KG1 (cell line): ENCODE results near the gene GUCA2A.
"Not testable (repeated sequence)": the region's sequence is repeated elsewhere in the genome, so short reads cannot be mapped to it uniquely, and the experiment has no call there.

ENCODE experiments used
- DNase-seq: peaks from one replicate; lab custom pipeline; 2025; lab: John Stamatoyannopoulos, UW

Gene GUCA2A

DNA sequence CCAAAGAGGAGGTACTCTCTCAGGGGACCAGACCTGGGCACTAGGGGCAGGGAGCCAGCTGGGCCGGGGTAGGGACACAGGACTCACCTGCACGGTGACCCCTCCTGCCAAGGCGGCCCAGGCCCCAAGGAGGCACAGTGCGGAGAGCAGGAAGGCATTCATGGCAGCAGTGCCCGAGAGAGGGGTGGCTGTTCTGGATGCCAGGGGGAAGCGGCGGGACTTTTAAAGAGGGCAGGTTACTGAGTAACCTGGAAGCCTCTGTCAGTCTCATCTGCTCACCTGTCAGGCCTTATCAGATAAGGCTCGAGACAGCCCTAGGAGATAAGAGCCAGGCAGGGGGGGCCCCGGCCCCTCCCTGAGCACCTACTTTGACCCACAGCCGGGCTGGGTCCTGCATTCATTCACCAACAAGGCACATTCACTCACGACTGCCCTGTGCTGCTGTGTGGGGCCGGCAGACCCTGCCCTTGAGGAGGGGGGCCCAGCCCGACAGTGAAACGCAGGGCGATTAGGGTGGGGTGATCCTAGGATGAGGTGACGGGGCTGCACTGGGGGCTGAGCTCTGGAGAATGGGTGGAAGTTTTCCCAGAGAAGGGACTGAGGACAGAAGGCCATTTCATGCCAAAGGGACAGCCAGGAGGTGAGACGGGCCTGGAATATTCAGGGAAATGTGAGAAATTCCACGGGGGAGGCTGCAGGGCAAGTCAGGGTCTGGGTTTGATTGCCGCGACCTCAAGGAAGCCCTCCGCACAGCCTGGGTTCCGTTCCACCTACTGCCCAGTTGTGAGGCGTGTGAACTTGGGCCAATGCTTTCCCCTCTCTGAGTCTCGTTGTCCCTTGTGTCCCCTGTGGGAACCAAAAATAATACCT is at the start of gene GUCA2A:
Gene GUCA2A (minus strand): TSS at position 195 of the 870 bp plus-strand sequence. CDS start 33 bp downstream, at position 162.
- no peak for DNase-seq

- DNase-seq = no peak
Measured at GRCh38 chr1:42211224-42211623, 46.7 kb upstream of the GUCA2A start.

GRCh38 chr1:42210421-42211133 is 46.0 kb upstream of the GUCA2A start:
- DNase-seq = no peak

GRCh38 chr1:42209526-42210251 is 45.1 kb upstream of the GUCA2A start:
- DNase-seq = no peak

GRCh38 chr1:42206930-42207329 is 42.4 kb upstream of the GUCA2A start:
- DNase-seq = not testable (repeated sequence)

- no peak for DNase-seq
Measured at GRCh38 chr1:42206164-42206563, 41.6 kb upstream of the GUCA2A start.

DNA sequence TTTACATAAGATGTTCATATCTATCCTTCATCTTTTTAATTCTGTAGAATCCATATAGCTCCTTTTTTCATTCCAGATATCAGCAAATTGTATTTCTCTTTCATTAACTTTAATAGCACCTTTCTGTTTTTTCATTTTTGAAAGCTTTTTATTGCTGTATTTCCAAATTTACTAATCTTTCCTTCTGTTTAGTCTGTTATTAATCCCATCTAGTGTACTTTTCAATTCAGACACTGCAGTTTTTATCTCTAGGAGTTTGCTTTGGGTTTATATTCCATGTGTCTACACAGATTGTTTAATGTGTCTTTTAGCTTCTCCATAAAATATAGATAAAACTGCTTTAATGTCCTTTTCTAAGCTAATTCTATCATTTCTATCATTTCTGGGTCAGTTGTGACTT is 37.4 kb upstream of the GUCA2A start:
- no peak for DNase-seq

DNA sequence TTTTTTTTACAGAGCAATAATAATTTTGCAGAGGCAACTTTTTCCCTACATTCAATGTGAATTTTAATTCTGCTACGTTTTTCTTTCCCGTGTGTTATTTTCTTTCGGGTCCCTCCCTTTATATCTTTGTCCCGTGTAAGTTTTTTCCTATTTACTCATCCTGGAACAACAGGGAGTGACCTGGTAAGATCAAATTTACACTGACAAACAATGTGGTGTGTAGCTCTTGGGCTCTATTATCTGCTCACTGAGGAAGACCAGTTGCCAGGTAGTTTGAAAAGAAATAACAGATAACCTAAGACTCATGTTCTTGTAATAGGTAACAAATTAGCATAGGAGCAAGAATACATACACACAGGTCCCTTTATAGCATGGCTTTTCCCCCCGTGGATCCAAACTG is 33.7 kb upstream of the GUCA2A start:
- no peak for DNase-seq

GRCh38 chr1:42195841-42196240 is 31.3 kb upstream of the GUCA2A start:
- DNase-seq = no peak

- DNase-seq = no peak
Measured at GRCh38 chr1:42192106-42192505, 27.6 kb upstream of the GUCA2A start.

- DNase-seq = no peak
Measured at GRCh38 chr1:42191319-42191718, 26.8 kb upstream of the GUCA2A start.

DNA sequence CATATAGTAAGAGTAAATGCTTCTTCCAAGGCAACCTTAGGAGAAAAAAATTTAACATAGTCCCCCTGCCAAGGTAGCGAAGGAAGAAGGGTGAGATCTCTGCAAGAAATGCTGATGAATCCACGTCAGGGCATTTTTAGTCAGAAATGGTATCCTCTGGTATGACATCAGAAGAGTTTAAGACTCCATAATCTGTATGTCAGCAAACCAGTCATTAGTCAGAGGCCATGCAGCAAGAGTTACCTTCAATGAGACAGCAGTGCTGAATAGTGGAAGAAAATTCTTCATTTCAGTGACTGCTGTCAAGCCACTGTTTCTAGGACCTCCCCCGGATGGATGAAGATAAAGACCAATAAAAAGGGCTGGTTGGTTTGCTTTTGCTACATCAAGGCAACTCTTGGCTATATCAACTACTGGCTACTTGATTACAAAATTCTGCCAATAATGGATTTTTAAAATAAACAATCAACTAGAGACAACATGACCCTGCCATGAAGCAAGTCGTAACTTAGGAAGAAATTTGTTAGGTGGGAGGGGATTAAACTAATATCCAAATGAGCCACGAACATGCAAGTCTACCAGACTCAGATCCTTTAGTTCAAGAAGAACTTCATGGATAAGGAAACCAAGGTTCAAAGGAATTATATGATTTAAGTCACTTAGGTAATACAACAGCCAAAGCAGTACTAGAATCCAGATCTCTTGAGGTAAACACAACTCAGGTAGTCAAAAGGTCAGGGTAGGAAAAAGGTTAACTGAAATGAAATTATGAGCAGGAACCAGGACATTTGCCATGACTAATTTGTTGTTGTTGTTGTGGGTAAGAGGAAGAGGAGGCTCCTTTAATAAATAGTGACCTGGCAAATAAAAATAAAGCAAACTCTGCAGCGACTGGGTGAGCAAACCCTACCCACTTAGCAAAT is 25.6 kb upstream of the GUCA2A start:
- DNase-seq = no peak

DNA sequence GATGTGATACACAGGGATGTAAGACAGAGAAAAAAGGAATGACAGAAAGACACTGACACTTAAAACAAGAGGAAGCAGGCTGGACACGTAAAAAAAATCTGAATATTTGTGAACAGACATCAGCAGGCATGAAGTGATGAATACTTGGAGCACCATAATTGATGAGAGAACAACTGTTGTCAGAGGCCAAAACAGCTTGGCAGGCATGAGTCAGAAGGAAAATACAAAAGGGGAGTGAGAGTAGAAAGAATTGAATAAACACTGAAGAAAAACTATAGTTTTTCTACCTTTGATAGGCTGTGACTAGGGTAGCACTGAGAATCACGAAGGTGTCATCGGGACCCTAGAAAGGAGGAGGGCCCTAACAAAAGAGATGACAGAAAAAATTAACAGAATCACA is 21.6 kb upstream of the GUCA2A start:
- no peak for DNase-seq

GRCh38 chr1:42184616-42185015 is 20.1 kb upstream of the GUCA2A start:
- no peak for DNase-seq

- DNase-seq = no peak
Measured at GRCh38 chr1:42183957-42184268, 19.4 kb upstream of the GUCA2A start.

GRCh38 chr1:42183210-42183956 is 18.8 kb upstream of the GUCA2A start:
- no peak for DNase-seq

DNA sequence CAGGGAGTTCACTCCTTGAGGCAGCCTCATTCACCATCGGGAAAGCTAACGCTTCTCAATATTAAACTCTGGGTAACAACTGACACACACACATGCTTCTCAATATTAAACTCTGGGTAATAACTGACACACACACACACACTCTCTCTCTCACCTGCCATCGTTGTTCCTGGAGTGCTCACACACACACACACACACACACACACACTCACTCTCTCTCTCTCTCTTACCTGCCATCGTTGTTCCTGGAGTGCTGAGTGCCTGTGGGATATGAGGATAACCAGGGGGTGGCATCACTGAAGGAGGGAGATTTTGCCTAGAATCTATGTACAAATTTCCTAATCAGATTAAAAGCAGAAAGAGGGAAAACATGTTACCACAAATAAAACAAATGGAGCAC is 17.1 kb upstream of the GUCA2A start:
- DNase-seq = no peak

DNA sequence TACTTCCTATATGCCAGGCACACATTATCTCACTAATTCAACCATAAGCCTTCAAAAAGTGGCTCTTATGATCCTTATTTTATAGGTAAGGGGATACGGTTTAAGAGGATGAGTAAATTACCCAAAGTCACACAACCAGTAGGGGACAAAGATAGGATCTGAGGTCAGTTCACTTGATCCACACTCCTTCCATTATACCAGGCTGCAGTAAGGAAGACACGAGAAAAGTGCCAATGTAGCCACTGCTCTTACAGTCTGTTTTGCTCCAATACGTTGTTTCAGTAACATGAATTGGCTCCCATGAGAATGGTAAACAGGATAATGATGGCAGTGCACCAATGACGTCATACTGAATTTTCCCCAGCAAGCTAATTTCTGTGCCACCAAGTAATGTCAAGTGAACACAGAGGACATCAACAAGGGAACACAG is 15.4 kb upstream of the GUCA2A start:
- DNase-seq = no peak

DNA sequence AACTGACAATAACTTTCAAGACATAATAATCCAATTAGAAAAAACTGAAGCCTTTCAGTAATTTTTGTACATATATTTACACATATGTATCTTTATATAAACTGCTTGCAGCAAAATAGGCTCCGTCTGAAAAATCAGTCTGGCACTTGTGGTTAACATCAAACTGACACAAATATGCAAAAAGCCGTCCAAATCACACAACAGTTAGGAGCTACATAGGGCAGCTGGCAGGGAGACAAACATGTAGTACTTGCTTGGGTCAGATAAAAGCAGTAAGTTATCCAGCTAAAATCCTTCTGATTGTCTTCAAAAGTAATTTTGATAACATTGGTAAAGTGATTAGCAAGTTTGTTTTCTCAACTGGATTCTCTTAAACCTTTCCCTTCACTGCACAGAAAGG is 14.7 kb upstream of the GUCA2A start:
- no peak for DNase-seq

DNA sequence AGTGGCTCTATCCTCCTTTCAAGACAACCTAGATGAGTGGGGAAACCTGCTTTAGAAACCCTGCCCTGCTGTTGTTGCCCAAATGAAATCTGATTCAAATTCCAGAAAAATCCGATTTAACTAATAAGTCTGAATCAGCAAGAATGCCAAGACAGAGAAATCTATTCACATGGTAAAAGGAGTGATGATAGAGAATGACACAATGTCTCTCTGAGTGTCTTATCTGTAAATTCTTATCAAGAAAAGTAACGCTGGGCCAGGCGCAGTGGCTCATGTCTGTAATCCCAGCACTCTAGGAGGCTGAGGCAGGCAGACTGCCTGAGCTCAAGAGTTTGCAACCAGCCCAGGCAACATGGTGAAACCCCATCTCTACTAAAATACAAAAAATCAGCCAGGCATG is 13.7 kb upstream of the GUCA2A start:
- no peak for DNase-seq

DNA sequence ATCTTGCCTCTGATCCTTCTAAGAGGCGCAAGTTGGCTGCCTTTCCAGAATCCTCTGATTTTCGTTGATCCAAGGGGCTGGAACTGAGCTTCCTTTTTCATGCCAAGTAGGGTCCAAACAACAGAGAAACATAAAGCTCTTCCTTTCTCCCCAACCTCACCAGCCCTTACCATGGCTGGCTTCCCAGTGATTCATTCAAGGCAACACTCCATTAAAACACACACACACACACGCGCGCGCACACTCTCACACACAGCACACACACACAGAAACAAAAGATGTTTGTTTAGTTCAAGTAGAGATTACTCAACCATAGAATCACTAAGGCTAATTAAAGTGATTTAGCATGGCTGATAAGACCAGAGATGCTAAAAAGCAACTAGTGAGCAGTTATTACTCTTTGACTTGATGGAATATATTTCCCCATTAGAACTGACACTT is 13.0 kb upstream of the GUCA2A start:
- no peak for DNase-seq
